H1 (cell line): ENCODE data around the gene SRRM2.

Experiments used
- EP300 ChIP-seq, 2 experiments: IDR thresholded peaks; 1 replicate in 1 of 2; 2 replicates in 1 of 2; pipeline ENCODE4 v1.6.1; 2011 to 2012; ENCODE audit warnings: low read depth in 2 of 2, low read length in 2 of 2, mild to moderate bottlenecking in 2 of 2, borderline replicate concordance in 1 of 2, inconsistent platforms in 1 of 2, moderate library complexity in 1 of 2
- HDAC6 ChIP-seq: IDR thresholded peaks from one replicate; pipeline ENCODE4 v1.7.1; 2012; ENCODE audit warnings: low read depth, mild to moderate bottlenecking, inconsistent platforms, low read length, moderate library complexity
- POLR2AphosphoS5 ChIP-seq: IDR thresholded peaks from 2 replicates; pipeline ENCODE4 v1.6.1; 2011; ENCODE audit warnings: low read depth, low read length
- SIN3A ChIP-seq, 2 experiments: IDR thresholded peaks in 1 of 2; conservative IDR thresholded peaks in 1 of 2; 2 replicates each; pipeline ENCODE4 v1.6.1; 2011 to 2012; ENCODE audit warnings: low read length in 2 of 2, improper control_type of control experiment in 1 of 2, low read depth in 1 of 2, mild to moderate bottlenecking in 1 of 2
- TAF1 ChIP-seq: IDR thresholded peaks from 2 replicates; pipeline ENCODE4 v1.6.1; 2011; ENCODE audit warnings: mild to moderate bottlenecking, low read depth, low read length
- TF ChIP-seq, protein P1 (sequence below), 3 experiments: IDR thresholded peaks; 1 replicate in 2 of 3; 2 replicates in 1 of 3; pipeline versions ENCODE4 v1.5.1 to v1.6.1; 2011; ENCODE audit warnings: low read length in 3 of 3, mild to moderate bottlenecking in 3 of 3, inconsistent platforms in 2 of 3, low read depth in 1 of 3, moderate library complexity in 1 of 3; ENCODE audit not compliant: insufficient read depth in 1 of 3; ENCODE audit errors: control extremely low read depth in 1 of 3
- TF ChIP-seq, protein P2 (sequence below): IDR thresholded peaks from 2 replicates; pipeline ENCODE4 v1.6.1; 2012; ENCODE audit warnings: inconsistent platforms

DNA sequence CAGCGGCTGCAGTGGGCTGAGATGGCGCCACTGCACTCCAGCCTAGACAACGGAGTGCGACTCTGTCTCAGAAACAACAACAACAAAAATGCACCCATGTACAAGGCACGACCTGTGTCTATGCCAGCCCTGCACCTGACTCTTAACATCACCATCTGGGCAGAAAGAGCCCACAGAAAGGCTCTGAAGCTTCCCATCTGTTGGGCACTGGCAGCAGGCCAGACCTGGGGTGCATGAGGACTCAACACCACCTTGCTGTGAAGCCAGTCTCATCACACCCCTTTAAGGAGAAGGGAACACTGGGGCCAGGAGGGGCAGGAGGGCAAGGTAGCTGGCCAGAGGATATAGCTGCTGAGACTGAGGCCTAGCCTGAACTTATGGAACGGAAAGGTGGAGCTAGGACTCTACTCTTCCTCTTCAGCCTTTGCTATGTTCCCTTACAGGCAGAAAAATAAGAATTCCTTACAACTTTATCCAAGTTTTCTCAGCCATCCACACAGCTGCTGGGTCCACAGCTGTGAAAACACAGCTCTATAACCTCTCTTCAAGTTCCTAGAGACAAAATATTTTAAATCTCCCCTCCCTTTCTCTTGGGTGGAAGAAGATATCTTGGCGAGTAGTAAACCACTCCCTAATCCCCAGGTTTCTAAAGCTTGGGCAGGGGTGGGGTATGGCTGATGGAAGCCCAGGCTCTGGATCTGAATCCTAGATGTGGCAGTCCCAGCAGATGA is 21.9 kb downstream of the SRRM2 start:
- TF ChIP-seq, protein P1, sequence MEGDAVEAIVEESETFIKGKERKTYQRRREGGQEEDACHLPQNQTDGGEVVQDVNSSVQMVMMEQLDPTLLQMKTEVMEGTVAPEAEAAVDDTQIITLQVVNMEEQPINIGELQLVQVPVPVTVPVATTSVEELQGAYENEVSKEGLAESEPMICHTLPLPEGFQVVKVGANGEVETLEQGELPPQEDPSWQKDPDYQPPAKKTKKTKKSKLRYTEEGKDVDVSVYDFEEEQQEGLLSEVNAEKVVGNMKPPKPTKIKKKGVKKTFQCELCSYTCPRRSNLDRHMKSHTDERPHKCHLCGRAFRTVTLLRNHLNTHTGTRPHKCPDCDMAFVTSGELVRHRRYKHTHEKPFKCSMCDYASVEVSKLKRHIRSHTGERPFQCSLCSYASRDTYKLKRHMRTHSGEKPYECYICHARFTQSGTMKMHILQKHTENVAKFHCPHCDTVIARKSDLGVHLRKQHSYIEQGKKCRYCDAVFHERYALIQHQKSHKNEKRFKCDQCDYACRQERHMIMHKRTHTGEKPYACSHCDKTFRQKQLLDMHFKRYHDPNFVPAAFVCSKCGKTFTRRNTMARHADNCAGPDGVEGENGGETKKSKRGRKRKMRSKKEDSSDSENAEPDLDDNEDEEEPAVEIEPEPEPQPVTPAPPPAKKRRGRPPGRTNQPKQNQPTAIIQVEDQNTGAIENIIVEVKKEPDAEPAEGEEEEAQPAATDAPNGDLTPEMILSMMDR (IDR thresholded peaks at IDR 0.05; ENCODE audit: control extremely low read depth in 1 of 3, insufficient read depth in 1 of 3, low read depth in 1 of 3, low read length in 3 of 3): no peak
- TF ChIP-seq SIN3A (conservative IDR thresholded peaks at IDR 0.05 in 1 of 2, IDR thresholded peaks at IDR 0.05 in 1 of 2; ENCODE audit: low read depth in 1 of 2, low read length in 2 of 2) (no peak), HDAC6 (no peak), POLR2AphosphoS5 (no peak), TAF1 (no peak), EP300 (IDR thresholded peaks at IDR 0.05; ENCODE audit: borderline replicate concordance in 1 of 2, low read depth in 2 of 2, low read length in 2 of 2) (no peak)
- TF ChIP-seq, protein P2, sequence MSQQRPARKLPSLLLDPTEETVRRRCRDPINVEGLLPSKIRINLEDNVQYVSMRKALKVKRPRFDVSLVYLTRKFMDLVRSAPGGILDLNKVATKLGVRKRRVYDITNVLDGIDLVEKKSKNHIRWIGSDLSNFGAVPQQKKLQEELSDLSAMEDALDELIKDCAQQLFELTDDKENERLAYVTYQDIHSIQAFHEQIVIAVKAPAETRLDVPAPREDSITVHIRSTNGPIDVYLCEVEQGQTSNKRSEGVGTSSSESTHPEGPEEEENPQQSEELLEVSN: no peak
